ENCODE measurements around the gene FCHO1.
"Not testable (repeated sequence)": the region's sequence is repeated elsewhere in the genome, so short reads cannot be mapped to it uniquely, and the experiment has no call there.

The FCHO1 gene

DNA sequence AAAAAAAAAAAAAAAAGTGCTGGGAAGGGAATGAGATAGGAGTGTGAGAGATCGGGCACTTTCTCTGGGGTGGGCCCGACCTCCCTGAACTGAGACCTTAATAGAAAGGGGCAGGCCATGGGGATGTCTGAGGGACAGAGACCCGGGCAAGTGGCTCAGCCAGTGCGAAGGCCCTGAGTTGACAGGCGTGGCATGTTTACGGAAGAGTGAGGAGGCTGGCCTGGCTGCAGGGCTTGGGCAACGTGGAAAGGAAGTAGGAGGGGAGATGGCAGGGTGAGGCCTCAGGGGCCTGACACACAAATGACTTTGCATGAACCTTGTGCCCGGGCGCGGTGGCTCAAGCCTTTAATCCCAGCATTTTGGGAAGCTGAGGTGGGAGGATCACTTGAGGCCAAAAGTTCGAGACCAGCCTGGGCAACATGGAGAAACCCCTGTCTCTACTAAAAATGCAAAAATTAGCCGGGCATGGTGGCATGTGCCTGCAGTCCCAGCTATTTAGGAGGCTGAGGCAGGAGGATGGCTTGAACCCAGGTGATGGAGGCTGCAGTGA lies 13.9 kb downstream of the FCHO1 start:
- no peak for DNase-seq (ENCODE audit: low read depth)

DNA sequence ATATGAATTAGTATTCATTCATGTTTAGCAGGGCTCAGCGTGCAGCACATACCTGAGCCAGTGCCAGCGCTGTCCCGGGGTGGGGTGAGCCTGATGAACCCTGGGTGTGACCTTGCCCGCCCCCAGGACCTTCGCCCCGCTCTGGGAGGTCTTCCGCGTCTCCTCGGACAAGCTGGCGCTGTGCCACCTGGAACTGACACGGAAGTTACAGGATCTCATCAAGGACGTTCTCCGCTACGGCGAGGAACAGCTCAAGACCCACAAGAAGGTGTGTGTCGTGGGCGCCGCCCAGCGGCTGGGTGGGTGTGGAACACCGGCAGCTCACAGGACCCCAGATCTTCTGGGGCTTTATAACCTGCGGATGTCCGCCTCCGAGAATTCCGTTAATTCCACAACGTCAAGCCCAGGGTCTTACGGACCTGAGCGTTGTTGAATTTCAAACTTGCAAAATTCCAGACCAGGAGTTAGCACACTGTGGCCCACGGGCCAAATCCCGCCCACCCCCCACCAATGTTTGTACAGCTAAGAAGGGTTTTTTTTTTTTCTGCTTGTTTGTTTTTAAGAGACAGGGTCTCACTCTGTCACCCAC lies 15.4 kb downstream of the FCHO1 start:
- DNase-seq (ENCODE audit: low read depth) = peak; percentile 78

DNA sequence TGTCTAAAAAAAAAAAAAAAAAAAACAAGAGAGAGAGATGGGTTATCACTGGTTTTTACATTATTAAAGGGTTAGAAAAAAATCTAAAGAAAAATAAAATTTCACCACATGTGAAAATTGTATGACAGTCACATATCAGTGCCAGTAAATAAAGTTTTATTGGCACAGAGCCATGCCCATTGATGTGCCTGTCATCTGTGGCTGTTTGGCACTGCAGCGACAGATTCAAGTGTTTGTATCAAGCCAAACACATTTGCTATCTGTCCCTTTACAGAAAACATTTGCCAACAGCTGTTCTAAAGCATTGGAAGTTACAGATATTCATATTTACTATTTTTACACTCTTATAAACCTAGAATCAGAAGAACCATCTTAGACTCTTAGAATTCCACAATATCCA lies 16.3 kb downstream of the FCHO1 start:
- no peak for DNase-seq (ENCODE audit: low read depth)

DNA sequence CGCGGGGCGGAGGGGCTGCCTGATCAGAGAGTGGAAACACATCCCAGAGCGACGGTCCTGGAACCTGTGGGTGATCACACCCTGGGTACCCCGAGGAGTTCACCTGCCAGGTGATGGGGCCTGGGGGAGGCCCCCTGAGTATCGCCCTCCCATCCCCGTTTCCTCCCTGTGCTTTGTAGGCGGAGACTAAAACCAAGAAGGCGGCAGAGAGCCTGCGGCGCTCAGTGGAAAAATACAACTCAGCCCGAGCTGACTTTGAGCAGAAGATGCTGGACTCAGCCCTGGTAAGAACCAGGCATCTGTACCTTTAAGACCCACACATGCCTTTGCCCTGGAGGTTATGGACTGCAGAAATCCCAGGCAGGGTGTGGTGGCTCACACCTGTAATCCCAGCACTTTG lies 19.3 kb downstream of the FCHO1 start:
- DNase-seq (ENCODE audit: low read depth) = no peak

DNA sequence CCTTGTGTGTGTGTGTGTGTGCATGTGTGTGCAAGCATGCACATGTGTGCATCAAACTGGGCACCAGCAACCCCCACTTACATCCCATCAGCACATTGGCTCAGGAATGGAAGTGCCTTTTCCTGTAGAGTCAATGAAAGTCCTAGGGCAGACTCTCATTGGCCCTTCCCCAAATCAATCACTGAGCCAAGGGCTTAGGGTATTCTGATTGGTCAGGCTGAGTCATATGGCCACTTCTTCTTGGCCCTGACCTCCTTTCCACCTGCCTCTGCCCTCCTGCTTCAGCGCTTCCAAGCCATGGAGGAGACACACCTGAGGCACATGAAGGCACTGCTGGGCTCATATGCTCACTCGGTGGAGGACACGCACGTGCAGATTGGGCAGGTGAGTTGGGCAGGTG lies 20.9 kb downstream of the FCHO1 start:
- peak; percentile 38 for DNase-seq (ENCODE audit: low read depth)

DNA sequence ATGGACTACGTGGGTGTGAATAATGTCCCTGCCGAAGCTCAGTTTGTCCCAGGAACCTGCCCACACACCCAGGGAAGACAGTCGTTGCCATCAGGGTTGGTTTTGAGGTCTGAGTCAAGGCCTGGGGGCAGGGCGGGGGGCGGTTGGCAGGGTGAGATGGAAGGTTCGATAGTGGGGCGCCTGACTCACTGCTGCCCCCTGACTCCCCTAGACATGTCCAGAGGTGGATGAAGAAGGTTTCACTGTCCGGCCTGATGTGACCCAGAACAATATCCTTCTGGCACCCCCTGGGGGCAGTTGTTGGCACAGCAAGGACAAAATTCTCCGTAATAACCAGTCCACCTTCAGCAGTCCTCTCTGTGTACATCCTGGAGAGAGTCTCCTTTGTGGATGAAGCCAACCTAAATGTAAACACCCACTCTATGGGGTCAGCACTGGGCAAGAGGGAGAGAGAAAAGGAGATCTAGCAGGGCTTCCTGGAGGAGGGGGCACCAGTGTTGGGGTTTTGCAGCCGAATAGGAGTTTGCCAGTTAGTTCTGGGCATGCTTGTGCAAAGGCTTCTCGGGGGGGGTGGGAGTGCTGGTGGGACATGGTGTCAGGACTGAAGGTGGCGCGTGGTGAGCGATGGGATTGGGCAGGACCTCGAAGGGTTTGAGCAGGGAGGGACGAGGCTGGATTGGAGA lies 24.1 kb downstream of the FCHO1 start:
- DNase-seq (ENCODE audit: low read depth) = peak; percentile 29

DNA sequence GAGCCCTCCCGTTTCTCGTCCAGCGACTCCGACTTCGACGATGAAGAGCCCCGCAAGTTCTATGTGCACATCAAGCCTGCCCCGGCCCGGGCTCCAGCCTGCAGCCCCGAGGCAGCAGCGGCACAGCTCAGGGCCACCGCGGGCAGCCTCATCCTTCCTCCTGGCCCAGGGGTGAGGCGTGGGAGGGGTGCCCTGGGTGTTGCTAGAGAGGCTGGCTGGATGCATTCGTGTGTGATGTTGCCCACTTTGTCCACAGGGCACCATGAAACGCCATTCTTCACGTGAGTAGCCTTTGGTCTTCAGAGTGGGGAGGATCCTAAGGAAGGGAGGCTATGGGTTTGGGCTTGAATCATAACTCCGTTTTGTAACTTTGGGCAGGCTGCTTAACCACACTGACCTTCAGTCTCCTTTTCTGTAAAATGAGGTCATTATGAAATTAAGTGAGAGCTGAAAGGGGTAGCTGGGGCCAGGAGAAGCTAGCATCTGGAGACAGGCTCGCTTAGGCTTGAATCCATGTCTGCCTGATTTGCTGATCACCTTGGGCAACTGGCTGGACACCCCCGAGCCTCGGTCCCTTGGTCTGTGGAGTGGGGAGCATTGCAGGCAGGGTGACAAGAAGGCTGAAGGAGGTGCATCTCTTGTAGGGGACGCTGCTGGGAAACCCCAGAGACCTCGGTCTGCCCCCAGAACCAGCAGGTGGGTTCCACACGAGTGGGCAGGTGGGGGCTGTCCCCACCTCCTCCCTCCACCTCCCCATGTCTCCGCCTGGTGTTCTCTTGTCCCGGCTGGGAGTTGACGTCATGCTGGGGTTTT lies 24.9 kb downstream of the FCHO1 start:
- DNase-seq (ENCODE audit: low read depth) = peak; percentile 46

DNA sequence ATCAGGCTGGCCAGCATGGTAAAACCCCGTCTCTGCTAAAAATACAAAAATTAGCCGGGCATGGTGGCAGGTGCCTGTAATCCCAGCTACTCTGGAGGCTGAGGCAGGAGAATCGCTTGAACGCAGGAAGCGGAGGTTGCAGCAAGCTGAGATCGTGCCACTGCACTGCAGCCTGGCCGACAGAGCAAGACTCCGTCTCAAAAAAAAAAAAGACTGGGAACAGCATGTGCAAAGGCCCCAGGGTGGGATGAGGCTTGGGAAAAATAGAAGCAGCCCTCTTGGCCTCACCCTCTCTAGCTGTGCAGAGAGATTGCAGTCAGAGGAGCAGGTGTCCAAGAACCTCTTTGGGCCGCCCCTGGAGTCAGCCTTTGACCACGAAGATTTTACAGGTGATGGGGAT lies 26.6 kb downstream of the FCHO1 start:
- DNase-seq (ENCODE audit: low read depth) = not testable (repeated sequence)

DNA sequence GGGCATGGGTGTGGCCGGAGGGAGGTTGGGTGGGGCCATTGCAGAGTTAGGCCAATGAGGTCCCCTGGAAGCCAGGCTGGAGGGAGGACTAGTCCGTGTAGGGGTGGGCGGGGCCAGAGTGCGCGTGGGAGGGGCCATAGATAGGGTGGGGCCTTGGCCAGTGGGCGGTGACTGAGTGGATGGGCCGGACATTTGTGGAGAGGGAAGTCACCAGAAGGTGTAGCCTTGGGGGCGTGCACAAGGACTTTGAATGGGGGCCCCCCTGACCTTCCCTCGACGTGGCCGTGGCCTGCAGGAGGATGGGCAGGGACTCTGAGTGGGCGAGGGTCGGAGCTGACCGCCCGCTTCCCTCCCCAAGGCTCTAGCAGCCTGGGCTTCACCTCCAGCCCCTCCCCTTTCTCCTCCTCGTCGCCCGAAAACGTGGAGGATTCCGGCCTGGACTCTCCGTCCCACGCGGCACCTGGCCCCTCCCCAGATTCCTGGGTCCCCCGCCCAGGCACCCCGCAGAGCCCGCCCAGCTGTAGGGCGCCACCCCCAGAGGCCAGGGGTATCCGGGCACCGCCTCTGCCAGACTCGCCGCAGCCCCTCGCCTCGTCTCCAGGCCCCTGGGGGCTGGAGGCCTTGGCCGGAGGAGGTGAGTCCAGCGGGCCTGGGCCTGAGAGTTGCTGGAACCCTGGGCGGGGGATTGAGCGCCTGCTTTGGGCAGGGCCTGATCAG lies 27.1 kb downstream of the FCHO1 start:
- peak; percentile 81 for DNase-seq (ENCODE audit: low read depth)

DNA sequence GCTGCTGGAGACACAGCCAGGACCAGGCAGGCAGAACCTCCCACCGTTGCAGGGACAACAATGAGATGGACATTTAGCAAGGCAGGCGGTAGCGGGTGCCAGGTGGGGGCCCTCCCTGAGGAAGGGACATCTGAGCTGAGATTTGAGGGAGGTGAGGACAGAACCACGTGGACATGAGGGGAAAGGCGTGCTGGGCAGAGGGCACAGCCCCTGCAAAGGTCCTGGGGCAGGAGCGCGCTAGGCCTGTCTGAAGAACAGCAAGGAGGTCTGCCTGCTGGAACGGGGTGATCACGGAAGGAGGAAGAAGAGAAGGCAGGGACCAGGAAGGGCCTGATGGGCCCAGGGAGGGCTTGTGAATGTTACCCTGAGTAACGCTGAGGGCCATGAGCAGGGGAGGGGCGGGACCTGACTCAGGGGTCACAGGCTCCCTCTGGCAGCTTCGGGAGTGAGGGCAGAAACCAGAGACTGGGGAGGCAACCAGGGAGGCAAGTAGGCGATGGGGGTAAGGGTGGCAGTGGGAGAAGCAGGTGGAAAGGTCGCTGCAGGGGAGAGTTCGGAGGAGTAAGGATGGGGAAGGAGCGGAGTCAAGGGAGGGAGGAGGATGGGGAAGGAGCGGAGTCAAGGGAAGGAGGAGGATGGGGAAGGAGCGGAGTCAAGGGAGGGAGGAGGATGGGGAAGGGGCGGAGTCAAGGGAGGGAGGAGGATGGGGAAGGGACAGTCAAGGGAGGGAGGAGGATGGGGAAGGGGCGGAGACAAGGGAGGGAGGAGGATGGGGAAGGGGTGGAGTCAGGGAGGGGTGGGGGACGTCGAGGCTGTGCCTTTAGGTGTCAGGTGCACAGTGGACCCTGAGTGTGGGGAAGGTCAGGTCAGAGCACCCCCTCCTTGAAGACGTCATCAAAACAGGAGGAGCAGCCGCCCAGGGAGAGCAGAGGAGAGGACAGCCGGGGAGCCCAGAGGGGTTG lies 28.0 kb downstream of the FCHO1 start:
- DNase-seq (ENCODE audit: low read depth) = peak; percentile 77

DNA sequence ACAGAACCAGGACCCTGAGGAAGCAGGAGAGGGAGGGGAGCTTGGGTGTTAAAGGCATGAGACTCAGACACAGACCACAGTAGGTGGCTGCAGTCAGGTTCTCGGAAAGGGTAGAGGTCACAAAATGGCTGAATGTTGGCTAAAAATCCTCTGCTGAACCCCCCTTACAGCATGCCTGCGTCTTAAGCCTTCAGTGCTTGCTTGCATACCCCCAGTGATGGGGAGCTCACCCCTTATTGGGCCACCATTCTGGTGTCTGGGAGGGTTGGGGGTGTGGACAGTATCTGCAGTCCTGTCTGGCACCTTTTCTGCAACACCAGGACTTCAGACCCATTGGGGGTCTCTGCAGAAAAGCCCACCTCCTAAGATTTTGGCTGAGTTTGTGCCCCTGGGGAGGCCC lies 29.5 kb downstream of the FCHO1 start:
- DNase-seq (ENCODE audit: low read depth) = no peak

DNA sequence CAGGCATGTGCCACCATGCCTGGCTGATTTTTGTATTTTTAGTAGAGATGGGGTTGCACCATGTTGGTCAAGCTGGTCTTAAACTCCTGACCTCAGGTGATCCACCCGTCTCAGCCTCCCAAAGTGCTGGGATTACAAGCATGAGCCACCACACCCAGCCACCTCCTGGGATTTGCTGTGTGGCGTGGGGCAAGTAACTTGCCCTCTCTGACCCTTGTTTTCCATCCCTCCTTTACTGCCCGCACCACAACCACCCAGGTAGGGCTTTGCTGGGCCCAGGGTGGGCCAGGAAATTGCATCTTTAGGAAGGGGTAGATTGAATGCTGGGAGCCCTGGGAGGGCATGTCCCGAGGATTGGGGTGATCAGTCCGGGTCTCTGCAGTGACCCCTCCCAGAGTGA lies 32.4 kb downstream of the FCHO1 start:
- not testable (repeated sequence) for DNase-seq (ENCODE audit: low read depth)

DNA sequence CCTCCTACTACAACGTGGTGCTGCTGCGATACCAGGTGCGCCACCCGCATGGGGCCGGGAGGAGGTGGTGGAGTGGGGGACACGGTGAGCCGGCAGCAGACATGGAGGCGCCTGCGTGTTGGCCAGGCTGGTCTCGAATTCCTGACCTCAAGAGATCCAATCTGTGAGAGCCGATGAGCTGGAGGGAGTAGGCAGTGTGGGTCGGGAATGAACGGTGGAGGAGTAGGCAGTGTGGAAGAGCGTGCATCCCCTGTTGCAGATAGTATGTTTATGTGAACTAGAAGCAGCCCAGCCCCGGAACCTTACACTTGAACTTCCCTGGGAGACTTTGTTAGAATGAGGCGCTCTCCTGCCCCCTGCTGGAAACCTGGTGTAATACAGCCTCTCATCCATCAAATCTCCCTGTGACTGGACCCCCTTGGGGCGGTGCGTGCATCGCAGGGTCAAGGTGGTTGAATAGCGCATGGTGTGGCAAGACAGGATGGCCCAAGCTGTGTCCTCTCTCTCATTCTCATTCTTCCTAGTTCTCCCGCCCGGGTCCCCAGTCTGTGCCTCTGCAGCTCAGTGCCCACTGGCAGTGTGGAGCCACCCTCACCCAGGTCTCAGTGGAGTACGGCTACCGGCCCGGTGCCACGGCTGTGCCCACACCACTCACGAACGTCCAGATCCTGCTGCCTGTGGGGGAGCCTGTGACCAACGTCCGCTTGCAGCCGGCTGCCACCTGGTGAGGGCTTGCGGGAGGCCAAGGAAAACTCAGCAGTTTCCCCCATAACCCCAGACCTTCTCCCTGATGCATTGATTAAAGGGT lies 33.1 kb downstream of the FCHO1 start:
- DNase-seq (ENCODE audit: low read depth) = peak; percentile 57

DNA sequence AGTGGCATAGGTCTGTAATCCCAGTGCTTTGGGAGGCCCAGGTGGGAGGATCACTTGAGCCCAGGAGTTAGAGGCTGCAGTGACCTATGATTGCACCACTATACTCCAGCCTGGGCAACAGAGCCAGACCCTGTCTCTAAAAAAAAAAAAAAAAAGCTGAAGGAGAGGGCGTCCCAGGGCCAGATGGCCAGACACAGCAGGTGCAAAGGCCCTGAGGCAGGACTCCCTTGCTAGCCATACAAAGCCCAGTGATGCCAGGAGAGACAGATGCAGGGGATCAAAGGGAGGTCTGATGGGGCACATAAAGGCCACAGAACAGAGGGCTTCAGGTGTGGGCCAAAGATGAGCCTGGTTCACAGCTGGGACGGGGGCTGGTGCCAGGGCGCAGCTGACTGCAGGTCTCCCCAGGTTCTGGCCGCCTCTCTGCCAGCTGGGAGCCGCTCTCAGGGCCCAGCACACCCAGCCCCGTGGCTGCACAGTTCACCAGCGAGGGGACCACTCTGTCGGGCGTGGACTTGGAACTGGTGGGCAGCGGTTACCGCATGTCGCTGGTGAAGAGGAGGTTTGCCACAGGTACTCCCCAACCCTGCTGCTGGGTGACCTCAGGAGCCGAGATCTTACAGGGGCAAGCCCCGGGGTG lies 36.1 kb downstream of the FCHO1 start:
- DNase-seq (ENCODE audit: low read depth) = no peak

DNA sequence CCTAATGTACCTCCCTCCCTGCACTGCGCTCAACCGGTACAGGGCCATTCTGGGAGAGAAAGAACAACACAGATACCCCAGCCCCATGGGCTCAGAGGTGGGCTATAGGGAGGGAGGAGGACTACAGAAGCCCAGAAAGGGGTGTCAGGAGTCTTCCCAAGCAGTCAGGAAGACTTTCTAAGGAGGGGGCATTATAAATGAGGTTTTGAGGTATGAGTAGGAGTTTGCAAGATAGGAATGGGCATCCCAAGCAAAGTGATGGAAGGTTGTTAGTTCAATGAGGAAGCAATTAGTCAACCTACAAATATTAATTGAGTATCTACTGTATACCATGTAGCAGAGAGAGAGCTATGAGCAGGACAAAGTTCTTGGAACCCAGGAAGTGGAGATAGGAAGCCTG lies 37.4 kb downstream of the FCHO1 start:
- no peak for DNase-seq (ENCODE audit: low read depth)

DNA sequence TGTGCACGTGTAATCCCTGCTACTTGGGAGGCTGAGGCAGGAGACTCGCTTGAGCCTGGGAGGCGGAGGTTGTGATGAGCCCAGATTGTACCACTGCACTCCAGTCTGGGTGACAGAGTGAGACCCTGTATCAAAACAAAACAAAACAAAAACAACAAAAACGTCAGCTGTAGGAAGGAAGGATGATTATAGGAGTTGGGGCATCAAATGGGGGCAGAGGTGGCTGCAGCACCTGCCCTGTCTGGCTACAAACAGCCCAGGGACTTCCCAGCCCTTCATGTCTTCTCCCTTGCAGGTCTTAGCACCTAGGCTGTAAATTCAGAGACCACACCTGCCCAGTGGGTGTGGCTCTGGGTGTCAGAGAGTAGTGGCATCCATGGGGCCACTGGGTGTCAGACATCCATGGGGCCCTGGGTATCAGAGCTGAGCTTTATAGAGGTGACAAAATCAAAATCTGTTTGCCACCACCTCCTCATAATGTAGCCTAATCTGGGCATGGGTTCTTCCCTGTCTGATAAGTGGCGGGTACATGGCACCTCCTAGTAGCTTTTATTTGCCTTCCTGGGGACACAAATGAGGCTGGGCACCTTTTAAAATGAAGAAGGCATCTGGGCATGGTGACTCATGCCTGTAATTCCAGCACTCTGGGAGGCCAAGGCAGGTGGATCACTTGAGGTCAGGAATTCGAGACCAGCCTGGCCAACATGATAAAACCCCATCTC lies 38.9 kb downstream of the FCHO1 start:
- no peak for DNase-seq (ENCODE audit: low read depth)

DNA sequence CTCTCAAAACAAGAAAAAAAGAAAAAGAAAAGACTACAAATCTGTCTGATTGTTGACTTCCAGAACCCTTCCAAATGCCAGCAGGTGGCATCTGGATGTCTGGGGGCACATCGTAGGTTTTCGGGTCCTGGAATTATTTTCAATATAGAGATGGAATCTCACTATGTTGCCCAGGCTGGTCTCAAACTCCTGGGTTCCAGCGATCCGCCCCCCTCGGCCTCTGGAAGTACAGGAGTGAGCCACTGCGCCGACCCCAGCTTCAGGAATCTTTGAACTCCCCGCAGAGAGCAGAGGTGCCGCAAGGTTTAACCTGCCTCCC lies 43.1 kb downstream of the FCHO1 start:
- no peak for DNase-seq (ENCODE audit: low read depth)

DNA sequence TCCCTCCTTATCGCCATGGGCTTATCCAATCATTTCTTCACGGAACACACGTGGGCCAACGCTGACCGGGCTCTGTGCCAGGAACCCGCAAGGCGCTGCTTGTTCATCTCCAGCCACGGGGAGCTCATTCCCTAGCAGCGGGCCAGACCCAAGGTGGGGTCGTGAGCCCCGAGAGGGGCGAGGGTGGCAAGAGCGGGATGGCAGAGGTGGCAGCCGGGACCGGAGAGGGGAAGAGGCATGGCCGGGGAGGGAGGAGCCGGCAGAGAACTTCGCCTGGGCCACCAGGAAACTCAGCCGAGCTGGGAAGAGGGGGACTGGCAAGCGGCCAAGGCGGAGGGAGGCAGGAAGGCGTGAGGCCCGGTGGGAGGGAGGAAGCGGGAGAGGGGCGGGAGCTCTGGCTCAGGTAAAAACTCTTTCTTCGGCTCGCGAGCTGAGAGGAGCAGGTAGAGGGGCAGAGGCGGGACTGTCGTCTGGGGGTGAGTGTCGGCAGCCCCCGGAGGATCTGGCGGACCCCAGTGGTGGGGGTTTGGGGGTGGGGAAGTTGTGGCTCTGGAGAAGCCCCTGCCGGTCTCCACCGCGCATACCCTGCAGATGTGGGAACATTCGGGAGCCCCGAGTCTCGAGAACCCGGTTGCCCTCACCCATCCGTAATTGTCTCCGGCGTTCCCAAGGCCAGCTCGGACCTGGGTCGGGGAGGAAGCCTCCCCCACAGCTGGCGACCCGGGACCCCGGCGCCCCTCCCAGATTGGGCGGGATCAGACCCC lies 43.6 kb downstream of the FCHO1 start, which contains the start of gene B3GNT3:
Gene B3GNT3 (plus strand): TSS at position 408 of the 764 bp plus-strand sequence. CDS start 12,670 bp downstream, outside the sequence.
- DNase-seq (ENCODE audit: low read depth) = no peak
